ENCODE data around the gene TSGA10IP. TPM values are rescaled to one million over a fixed set of nuclear protein-coding genes. Genes with fewer than 3 reads are reported as not detected.

The TSGA10IP gene
- total RNA-seq, 1 experiment from 2014 or later: 3.4 TPM

- Mint-ChIP-seq H3K27ac (peak within 1 kb of the TSS; percentile 99), H3K27me3 (ENCODE audit: low read depth) (no peaks in the 10 kb centered on the region), H3K4me3 (peak within 1 kb of the TSS; percentile 96), H3K4me1 (peaks cover 17% of the 10 kb centered on the region), H3K36me3 (peaks cover 52% of the 10 kb centered on the region), H3K9me3 (no peaks in the 10 kb centered on the region)
- ChIA-PET POLR2A (interaction anchor here (0.6 to 1.0 kb wide), 2 partner anchors 36 to 90 kb away, joined by 3 to 4 read pairs; no protein-coding TSS in a partner anchor), CTCF (interaction anchor here (0.7 to 1.5 kb wide), 12 partner anchors 9 to 281 kb away, joined by 3 to 10 read pairs (median 4); partner anchors contain the start of genes CFL1, CST6 and FIBP)
- DNase-seq (ENCODE audit: low spot score) (peak; percentile 92), ATAC-seq (peak; percentile 93)
- TF ChIP-seq GABPB1 (CRISPR knock-in tag; IDR thresholded peaks at IDR 0.05) (peak; percentile 96), MXD4 (CRISPR knock-in tag; IDR thresholded peaks at IDR 0.05; ENCODE audit: borderline replicate concordance) (no peak), TEAD4 (CRISPR knock-in tag; IDR thresholded peaks at IDR 0.05) (peak; percentile 77), ZNF416 (CRISPR knock-in tag; IDR thresholded peaks at IDR 0.05) (no peak), SMAD3 (CRISPR knock-in tag; IDR thresholded peaks at IDR 0.05; ENCODE audit: borderline replicate concordance) (peak; percentile 66; the same call in 1 of the 2 replicates), MYBL2 (CRISPR knock-in tag; IDR thresholded peaks at IDR 0.05) (peak; percentile 81), SOX15 (CRISPR knock-in tag; IDR thresholded peaks at IDR 0.05) (no peak), JAZF1 (CRISPR knock-in tag; IDR thresholded peaks at IDR 0.05) (no peak), CREB1 (CRISPR knock-in tag; IDR thresholded peaks at IDR 0.05) (no peak), TP53 (CRISPR knock-in tag; IDR thresholded peaks at IDR 0.05) (no peak), USF1 (CRISPR knock-in tag; IDR thresholded peaks at IDR 0.05) (no peak), CDX4 (CRISPR knock-in tag; IDR thresholded peaks at IDR 0.05; ENCODE audit: borderline replicate concordance) (no peak), STAT6 (CRISPR knock-in tag; conservative IDR thresholded peaks at IDR 0.05; ENCODE audit: low read depth) (no peak), HMGXB4 (CRISPR knock-in tag; IDR thresholded peaks at IDR 0.05) (peak; percentile 88), CBFB (CRISPR knock-in tag; IDR thresholded peaks at IDR 0.05; ENCODE audit: low read depth) (peak; percentile 56; the same call in 1 of the 2 replicates), CREM (CRISPR knock-in tag; IDR thresholded peaks at IDR 0.05) (no peak; the same call in 1 of the 2 replicates), ZNF232 (CRISPR knock-in tag; IDR thresholded peaks at IDR 0.05) (0 out of 2 replicates have a peak, but pooled peaks have one; percentile 75), E2F5 (CRISPR knock-in tag; IDR thresholded peaks at IDR 0.05) (peak; percentile 80; the same call in 1 of the 2 replicates), ZNF317 (CRISPR knock-in tag; IDR thresholded peaks at IDR 0.05; ENCODE audit: borderline replicate concordance, low read depth) (no peak)
- TF ChIP-seq, protein P1, sequence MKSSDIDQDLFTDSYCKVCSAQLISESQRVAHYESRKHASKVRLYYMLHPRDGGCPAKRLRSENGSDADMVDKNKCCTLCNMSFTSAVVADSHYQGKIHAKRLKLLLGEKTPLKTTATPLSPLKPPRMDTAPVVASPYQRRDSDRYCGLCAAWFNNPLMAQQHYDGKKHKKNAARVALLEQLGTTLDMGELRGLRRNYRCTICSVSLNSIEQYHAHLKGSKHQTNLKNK (CRISPR knock-in tag; IDR thresholded peaks at IDR 0.05): 0 out of 2 replicates have a peak, but pooled peaks have one; percentile 42
- TF ChIP-seq, protein P2, sequence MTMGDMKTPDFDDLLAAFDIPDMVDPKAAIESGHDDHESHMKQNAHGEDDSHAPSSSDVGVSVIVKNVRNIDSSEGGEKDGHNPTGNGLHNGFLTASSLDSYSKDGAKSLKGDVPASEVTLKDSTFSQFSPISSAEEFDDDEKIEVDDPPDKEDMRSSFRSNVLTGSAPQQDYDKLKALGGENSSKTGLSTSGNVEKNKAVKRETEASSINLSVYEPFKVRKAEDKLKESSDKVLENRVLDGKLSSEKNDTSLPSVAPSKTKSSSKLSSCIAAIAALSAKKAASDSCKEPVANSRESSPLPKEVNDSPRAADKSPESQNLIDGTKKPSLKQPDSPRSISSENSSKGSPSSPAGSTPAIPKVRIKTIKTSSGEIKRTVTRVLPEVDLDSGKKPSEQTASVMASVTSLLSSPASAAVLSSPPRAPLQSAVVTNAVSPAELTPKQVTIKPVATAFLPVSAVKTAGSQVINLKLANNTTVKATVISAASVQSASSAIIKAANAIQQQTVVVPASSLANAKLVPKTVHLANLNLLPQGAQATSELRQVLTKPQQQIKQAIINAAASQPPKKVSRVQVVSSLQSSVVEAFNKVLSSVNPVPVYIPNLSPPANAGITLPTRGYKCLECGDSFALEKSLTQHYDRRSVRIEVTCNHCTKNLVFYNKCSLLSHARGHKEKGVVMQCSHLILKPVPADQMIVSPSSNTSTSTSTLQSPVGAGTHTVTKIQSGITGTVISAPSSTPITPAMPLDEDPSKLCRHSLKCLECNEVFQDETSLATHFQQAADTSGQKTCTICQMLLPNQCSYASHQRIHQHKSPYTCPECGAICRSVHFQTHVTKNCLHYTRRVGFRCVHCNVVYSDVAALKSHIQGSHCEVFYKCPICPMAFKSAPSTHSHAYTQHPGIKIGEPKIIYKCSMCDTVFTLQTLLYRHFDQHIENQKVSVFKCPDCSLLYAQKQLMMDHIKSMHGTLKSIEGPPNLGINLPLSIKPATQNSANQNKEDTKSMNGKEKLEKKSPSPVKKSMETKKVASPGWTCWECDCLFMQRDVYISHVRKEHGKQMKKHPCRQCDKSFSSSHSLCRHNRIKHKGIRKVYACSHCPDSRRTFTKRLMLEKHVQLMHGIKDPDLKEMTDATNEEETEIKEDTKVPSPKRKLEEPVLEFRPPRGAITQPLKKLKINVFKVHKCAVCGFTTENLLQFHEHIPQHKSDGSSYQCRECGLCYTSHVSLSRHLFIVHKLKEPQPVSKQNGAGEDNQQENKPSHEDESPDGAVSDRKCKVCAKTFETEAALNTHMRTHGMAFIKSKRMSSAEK (CRISPR knock-in tag; IDR thresholded peaks at IDR 0.05; ENCODE audit: borderline replicate concordance): no peak
- TF ChIP-seq, protein P3, sequence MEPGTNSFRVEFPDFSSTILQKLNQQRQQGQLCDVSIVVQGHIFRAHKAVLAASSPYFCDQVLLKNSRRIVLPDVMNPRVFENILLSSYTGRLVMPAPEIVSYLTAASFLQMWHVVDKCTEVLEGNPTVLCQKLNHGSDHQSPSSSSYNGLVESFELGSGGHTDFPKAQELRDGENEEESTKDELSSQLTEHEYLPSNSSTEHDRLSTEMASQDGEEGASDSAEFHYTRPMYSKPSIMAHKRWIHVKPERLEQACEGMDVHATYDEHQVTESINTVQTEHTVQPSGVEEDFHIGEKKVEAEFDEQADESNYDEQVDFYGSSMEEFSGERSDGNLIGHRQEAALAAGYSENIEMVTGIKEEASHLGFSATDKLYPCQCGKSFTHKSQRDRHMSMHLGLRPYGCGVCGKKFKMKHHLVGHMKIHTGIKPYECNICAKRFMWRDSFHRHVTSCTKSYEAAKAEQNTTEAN (CRISPR knock-in tag; IDR thresholded peaks at IDR 0.05): peak; percentile 38; the same call in 1 of the 2 replicates
- TF ChIP-seq, protein P4, sequence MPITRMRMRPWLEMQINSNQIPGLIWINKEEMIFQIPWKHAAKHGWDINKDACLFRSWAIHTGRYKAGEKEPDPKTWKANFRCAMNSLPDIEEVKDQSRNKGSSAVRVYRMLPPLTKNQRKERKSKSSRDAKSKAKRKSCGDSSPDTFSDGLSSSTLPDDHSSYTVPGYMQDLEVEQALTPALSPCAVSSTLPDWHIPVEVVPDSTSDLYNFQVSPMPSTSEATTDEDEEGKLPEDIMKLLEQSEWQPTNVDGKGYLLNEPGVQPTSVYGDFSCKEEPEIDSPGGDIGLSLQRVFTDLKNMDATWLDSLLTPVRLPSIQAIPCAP (CRISPR knock-in tag; IDR thresholded peaks at IDR 0.05): no peak
These were observed 56.8 kb downstream of the TSGA10IP start, which contains the start of the genes BANF1 and EIF1AD for GRCh38 chr11:66001942-66002647. Gene BANF1 (plus strand): TSS chr11:66002503. CDS start chr11:66003251, 748 bp downstream. Gene EIF1AD (minus strand): TSS chr11:66002157. CDS start chr11:66000389, 1,768 bp downstream.
